Naive thymus-derived CD4-positive, alpha-beta T cell (primary cell): ENCODE measurements around the gene SIRPB1. TPM values are rescaled to one million over a fixed set of nuclear protein-coding genes. Genes with fewer than 3 reads are reported as not detected.

Experiments used
- ATAC-seq: fragments of 150-1000 bp; cut with Tn5 transposase; 2 replicates; pipeline ENCODE4 v1.10.0; 2021; ENCODE audit warnings: mild to moderate bottlenecking, moderate library complexity
- CTCF ChIA-PET: fragments of 350-600 bp; sonication (Branson Sonifier 250); formaldehyde crosslinking; loops from one replicate; lab custom pipeline; 2021; ENCODE audit warnings: antibody characterized with exemption; lab: Charles Lee
- POLR2A ChIA-PET: fragments of 350-600 bp; sonication (Branson Sonifier 250); formaldehyde crosslinking; loops from one replicate; lab custom pipeline; 2021; ENCODE audit warnings: antibody characterized with exemption, inconsistent platforms; lab: Charles Lee
- DNase-seq, 9 donors: peaks; one replicate each; pipeline versions ENCODE4 v3.0.0 to v3.0.0-alpha.2; 2020 to 2022; ENCODE audit warnings: mixed read lengths in 1 of 9
- H3K27ac ChIP-seq: one replicate; pipeline ENCODE4 v1.7.0; 2013; ENCODE audit warnings: mild to moderate bottlenecking, low read depth, low read length, moderate library complexity
- H3K27me3 ChIP-seq, 2 donors: one replicate each; pipeline ENCODE4 v1.7.0; 2013; ENCODE audit warnings: low read length in 2 of 2, mild to moderate bottlenecking in 2 of 2, moderate library complexity in 2 of 2; ENCODE audit not compliant: control insufficient read depth in 2 of 2, insufficient read depth in 2 of 2
- H3K36me3 ChIP-seq, 3 experiments: 1 replicate in 2 of 3; 2 replicates in 1 of 3; pipeline ENCODE4 v1.7.0; 2013; ENCODE audit warnings: low read length in 3 of 3, mild to moderate bottlenecking in 3 of 3, moderate library complexity in 1 of 3; ENCODE audit not compliant: insufficient read depth in 3 of 3, control insufficient read depth in 2 of 3
- H3K4me1 ChIP-seq, 2 donors: one replicate each; pipeline ENCODE4 v1.7.0; 2013; ENCODE audit warnings: low read length in 2 of 2, mild to moderate bottlenecking in 2 of 2, moderate library complexity in 1 of 2; ENCODE audit not compliant: control insufficient read depth in 2 of 2, insufficient read depth in 2 of 2
- H3K4me3 ChIP-seq: 2 replicates; pipeline ENCODE4 v1.7.0; 2013; ENCODE audit warnings: mild to moderate bottlenecking, low read length
- H3K9me3 ChIP-seq, 3 experiments: 1 replicate in 2 of 3; 2 replicates in 1 of 3; pipeline ENCODE4 v1.7.0; 2013; ENCODE audit warnings: low read length in 3 of 3; ENCODE audit not compliant: control insufficient read depth in 2 of 3
- H3K27ac Mint-ChIP-seq, 9 donors: one replicate each; pipeline ENCODE4 v1.8.0; 2020 to 2022; ENCODE audit warnings: mixed read lengths in 9 of 9, mild to moderate bottlenecking in 8 of 9, moderate library complexity in 5 of 9, inconsistent platforms in 2 of 9
- H3K27me3 Mint-ChIP-seq, 5 donors: one replicate each; pipeline ENCODE4 v1.8.0; 2021 to 2022; ENCODE audit warnings: mixed read lengths in 5 of 5, mild to moderate bottlenecking in 1 of 5
- H3K36me3 Mint-ChIP-seq, 5 donors: one replicate each; pipeline ENCODE4 v1.8.0; 2020 to 2022; ENCODE audit warnings: mixed read lengths in 5 of 5, mild to moderate bottlenecking in 3 of 5, inconsistent platforms in 1 of 5
- H3K4me1 Mint-ChIP-seq, 7 donors: one replicate each; pipeline ENCODE4 v1.8.0; 2020 to 2022; ENCODE audit warnings: mixed read lengths in 7 of 7, mild to moderate bottlenecking in 3 of 7, inconsistent platforms in 1 of 7
- H3K4me3 Mint-ChIP-seq, 10 donors: one replicate each; pipeline ENCODE4 v1.8.0; 2020 to 2022; ENCODE audit warnings: mild to moderate bottlenecking in 10 of 10, mixed read lengths in 10 of 10, moderate library complexity in 6 of 10, inconsistent platforms in 2 of 10
- H3K9me3 Mint-ChIP-seq, 11 donors: one replicate each; pipeline ENCODE4 v1.8.0; 2020 to 2022; ENCODE audit warnings: mixed read lengths in 11 of 11, mild to moderate bottlenecking in 4 of 11, inconsistent platforms in 1 of 11, moderate library complexity in 1 of 11
- intact Hi-C, 2 donors: fragments of 100-400 bp; cut with micrococcal nuclease; formaldehyde crosslinking; loops; one replicate each; pipeline ENCODE4 v1.15.1; 2023
- polyA plus RNA-seq, 2 donors: library from polyadenylated mRNA; unstranded; fragments of 300-500 nt; fragmentation: Illumina TruSeq; gene quantifications; one replicate each; pipeline ENCODE4 v1.2.3, GENCODE V29; 2021
- total RNA-seq, 6 experiments: library from RNA in 5 of 6; stranded (reverse) in 5 of 6; gene quantifications; 1 replicate in 5 of 6; 2 replicates in 1 of 6; pipeline ENCODE4 v1.2.3 and lab custom pipeline; 2021 to 2026

The SIRPB1 gene
- 10 to 100 TPM in 3 of 5 experiments, 1 to 10 TPM in 2; 4.6 to 28.2 (median 11.9) TPM for total RNA-seq
- 1 to 10 TPM; 2.2 to 7.9 TPM for polyA plus RNA-seq
- 1.9 reads per million, percentile 8 among the genes with 10 or more reads in this experiment for total RNA-seq (lab: John Stamatoyannopoulos, UW)

DNA sequence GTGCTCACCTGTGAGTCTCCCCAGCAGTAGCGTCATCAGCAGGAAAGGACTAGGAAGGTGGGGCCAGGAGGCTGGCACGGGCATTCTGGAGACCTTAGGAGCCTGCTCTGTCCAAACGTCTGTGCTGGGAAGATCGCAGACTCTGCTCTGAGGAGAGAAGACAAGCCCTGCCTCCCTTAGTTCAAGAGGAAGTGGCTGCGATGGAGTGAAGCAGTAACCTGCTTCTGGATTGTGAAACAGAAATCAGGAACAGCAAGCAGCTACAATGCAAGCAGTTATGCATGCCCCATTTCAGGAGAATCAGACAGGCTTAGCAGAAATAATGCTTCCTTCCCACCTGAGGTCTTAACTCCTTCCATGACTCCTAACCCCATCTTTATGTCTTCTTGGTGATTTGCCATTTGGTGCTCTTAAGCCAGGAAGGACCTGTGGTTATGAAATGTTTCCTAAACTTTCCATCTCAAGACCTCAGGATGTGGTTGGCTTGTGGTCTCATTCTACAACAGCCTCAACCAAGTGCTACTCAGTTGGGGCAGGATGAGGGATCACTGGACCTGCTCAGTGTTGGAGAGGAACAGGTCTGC lies at the start of gene SIRPB1:
TSS of gene SIRPB1 (minus strand) at position 149 of the 584 bp plus-strand sequence. CDS start at position 84, 65 bp downstream.
- Histone ChIP-seq H3K4me1 (peaks cover 31 to 42% of the 10 kb centered on the region in 2 donors), H3K27me3 (no peaks in the 10 kb centered on the region), H3K9me3 (no peaks in the 10 kb centered on the region), H3K4me3 (no peak within 1 kb of the TSS), H3K27ac (peak within 1 kb of the TSS; percentile 58), H3K36me3 (no peaks in the 10 kb centered on the region)
- Mint-ChIP-seq H3K27ac (peak within 1 kb of the TSS in 8 of 9 donors; percentile 1 to 83 (median 77)), H3K4me1 (peaks cover 52 to 74% (median 64%) of the 10 kb centered on the region in 7 donors), H3K27me3 (no peaks in the 10 kb centered on the region), H3K9me3 (peaks cover 0 to 12% (median 3%) of the 10 kb centered on the region in 11 donors), H3K4me3 (peak within 1 kb of the TSS; percentile 28 to 80 (median 50)), H3K36me3 (peaks cover 9 to 39% (median 28%) of the 10 kb centered on the region in 5 donors)
- intact Hi-C loops = no loop called here
- CTCF ChIA-PET = interaction anchor here (1.4 kb wide), 1 partner anchor 114 kb away, joined by 8 read pairs; no protein-coding TSS in a partner anchor
- ATAC-seq = peak; percentile 67
- DNase-seq = peak in 2 of 9 donors; percentile 16 to 20
- POLR2A ChIA-PET = no interaction called here

DNA sequence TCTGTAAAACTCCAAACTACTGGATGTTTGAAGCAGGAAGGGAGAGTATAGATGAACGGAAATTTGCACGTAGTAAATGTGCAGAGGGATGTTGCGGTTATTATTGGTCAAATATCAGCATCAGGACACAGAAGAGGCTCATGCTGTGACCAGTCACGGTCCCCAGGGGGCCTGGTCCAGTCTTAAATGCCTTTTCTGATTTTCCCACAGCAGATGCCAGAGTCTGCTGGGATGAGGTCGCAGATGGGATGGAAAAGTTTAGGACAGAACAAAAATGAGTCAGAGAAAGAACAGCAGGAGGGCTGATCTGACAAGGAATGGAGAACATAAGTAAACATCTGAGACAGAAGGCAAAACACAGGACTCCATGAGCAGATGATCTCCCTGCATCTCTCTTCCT lies 49.5 kb upstream of the SIRPB1 start:
- ChIA-PET POLR2A (interaction anchor here (0.6 to 3.2 kb wide), 5 partner anchors 9 to 338 kb away, joined by 3 to 15 read pairs (median 5); partner anchors contain the start of gene SIRPG), CTCF (interaction anchor here (2.3 kb wide), 1 partner anchor 65 kb away, joined by 6 read pairs; no protein-coding TSS in a partner anchor)
- intact Hi-C loops = loop anchor here in 1 of 2 donors (5.0 kb wide), 1 partner anchor 202 kb away; the partner anchor contains the start of gene NSFL1C
- Histone ChIP-seq H3K27ac (peak overlapping the region; percentile 48), H3K4me1 (peaks cover 66 to 73% of the 10 kb centered on the region in 2 donors), H3K36me3 (no peaks in the 10 kb centered on the region), H3K4me3 (no peak overlapping the region), H3K27me3 (no peaks in the 10 kb centered on the region), H3K9me3 (no peaks in the 10 kb centered on the region)
- Mint-ChIP-seq H3K4me3 (peak overlapping the region in 1 of 10 donors; percentile 39), H3K36me3 (peaks cover 13 to 44% (median 30%) of the 10 kb centered on the region in 5 donors), H3K27me3 (no peaks in the 10 kb centered on the region), H3K27ac (peak overlapping the region; percentile 56 to 97 (median 92)), H3K4me1 (peaks cover 59 to 100% (median 92%) of the 10 kb centered on the region in 7 donors), H3K9me3 (peaks cover 0 to 10% (median 0%) of the 10 kb centered on the region in 11 donors)
- DNase-seq (no peak), ATAC-seq (no peak)

DNA sequence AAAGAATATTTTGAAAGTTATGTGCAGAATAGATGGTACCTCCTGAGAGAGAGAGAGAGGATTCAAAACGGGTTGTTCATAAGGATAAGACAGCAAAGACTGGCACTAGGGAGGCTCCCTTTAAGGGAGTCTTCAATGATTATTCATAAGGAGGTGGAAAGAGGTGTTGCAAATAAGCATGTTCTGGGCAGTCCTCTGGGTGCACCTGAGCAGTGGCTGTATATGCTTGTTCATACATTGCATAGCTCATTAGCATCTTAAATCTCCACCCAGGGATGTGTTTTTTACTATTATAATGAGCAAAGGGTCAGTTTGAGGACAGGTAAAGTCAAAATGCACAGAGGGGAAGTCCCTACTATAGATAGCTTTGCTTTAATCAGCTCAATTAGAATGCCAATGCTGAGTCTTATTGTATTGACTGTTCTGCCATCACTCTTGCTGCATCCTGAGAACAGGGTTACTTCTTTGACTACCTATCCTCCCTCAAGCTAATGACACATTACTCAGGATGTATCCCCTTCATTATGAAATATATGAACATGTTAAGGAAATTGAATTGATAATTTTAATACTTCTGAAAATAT lies 47.8 kb upstream of the SIRPB1 start:
- ChIA-PET POLR2A (interaction anchor here (0.6 to 14.2 kb wide), 6 partner anchors 9 to 37 kb away, joined by 3 to 171 read pairs (median 3); partner anchors contain the start of gene SIRPG), CTCF (interaction anchor here (0.6 to 1.1 kb wide), 4 partner anchors 8 to 64 kb away, joined by 3 to 4 read pairs (median 3); no protein-coding TSS in a partner anchor)
- Mint-ChIP-seq H3K9me3 (peaks cover 0 to 10% (median 0%) of the 10 kb centered on the region in 11 donors), H3K27ac (peak overlapping the region; percentile 6 to 97 (median 86)), H3K36me3 (peaks cover 13 to 51% (median 30%) of the 10 kb centered on the region in 5 donors), H3K27me3 (no peaks in the 10 kb centered on the region), H3K4me3 (peak overlapping the region in 7 of 10 donors; percentile 5 to 96 (median 37)), H3K4me1 (peaks cover 65 to 100% (median 92%) of the 10 kb centered on the region in 7 donors)
- ATAC-seq (no peak), DNase-seq (no peak)
- peak overlapping the region; percentile 55 for H3K27ac ChIP-seq
- intact Hi-C loops = loop anchor here in 1 of 2 donors (5.0 kb wide), 1 partner anchor 200 kb away; the partner anchor contains the start of gene NSFL1C
- H3K27me3 ChIP-seq = no peaks in the 10 kb centered on the region
- H3K36me3 ChIP-seq = no peaks in the 10 kb centered on the region
- no peak overlapping the region for H3K4me3 ChIP-seq
- peaks cover 62 to 70% of the 10 kb centered on the region in 2 donors for H3K4me1 ChIP-seq
- no peaks in the 10 kb centered on the region for H3K9me3 ChIP-seq

DNA sequence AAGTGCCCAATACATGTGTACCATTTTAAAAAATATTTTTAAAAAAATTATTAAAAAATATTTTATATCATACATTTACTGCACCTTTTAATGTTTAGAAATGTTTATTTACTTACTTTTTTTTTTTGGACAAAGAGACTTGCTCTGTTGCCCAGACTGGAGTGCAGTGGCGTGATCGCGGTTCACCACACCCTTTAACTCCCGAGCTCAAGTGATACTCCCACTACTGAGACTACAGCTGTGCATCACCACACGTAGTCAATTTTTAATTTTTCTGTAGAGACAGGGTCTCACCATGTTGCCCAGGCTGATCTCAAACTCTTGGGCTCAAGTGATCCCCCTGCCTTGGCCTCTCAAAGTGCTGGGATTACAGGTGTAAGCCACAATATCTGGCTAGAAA lies 47.0 kb upstream of the SIRPB1 start:
- Mint-ChIP-seq H3K4me1 (peaks cover 68 to 100% (median 92%) of the 10 kb centered on the region in 7 donors), H3K27me3 (no peaks in the 10 kb centered on the region), H3K9me3 (peaks cover 0 to 7% (median 0%) of the 10 kb centered on the region in 11 donors), H3K4me3 (peak overlapping the region in 5 of 10 donors; percentile 1 to 96 (median 37)), H3K36me3 (peaks cover 13 to 46% (median 29%) of the 10 kb centered on the region in 5 donors), H3K27ac (peak overlapping the region; percentile 29 to 97 (median 89))
- no peaks in the 10 kb centered on the region for H3K27me3 ChIP-seq
- H3K36me3 ChIP-seq = no peaks in the 10 kb centered on the region
- ChIA-PET POLR2A (interaction anchor here (0.7 to 14.2 kb wide), 6 partner anchors 11 to 44 kb away, joined by 3 to 171 read pairs (median 23); partner anchors contain the start of gene SIRPG), CTCF (interaction anchor here (3.1 to 4.1 kb wide), 2 partner anchors 10 to 68 kb away, joined by 21 to 27 read pairs; no protein-coding TSS in a partner anchor)
- intact Hi-C loops = loop anchor here in 1 of 2 donors (5.0 kb wide), 1 partner anchor 200 kb away; the partner anchor contains the start of gene NSFL1C
- H3K9me3 ChIP-seq = no peaks in the 10 kb centered on the region
- ATAC-seq (no peak), DNase-seq (no peak)
- H3K27ac ChIP-seq = peak overlapping the region; percentile 55
- no peak overlapping the region for H3K4me3 ChIP-seq
- H3K4me1 ChIP-seq = peaks cover 62 to 70% of the 10 kb centered on the region in 2 donors

DNA sequence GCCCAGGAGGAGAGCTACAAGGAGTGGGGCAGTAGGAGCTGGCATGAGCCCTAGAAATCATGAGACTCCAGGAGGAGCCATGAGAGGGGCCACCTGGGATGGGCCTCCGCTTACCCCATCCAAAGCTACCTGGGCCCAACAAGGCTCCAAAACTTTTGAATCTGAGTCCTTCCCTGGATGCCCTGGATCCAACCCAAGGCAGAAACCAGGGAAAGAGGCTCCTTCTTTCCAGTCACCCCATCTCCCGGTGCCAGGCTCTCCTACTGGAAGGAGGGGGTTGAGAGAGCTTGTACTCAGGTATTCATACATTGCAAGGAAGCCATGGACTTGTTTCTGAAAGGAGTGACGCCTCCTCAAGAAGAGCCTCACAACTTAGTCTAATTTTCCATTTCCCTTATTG lies 45.5 kb upstream of the SIRPB1 start:
- ATAC-seq = no peak
- Mint-ChIP-seq H3K4me3 (peak overlapping the region; percentile 69 to 96 (median 84)), H3K27me3 (no peaks in the 10 kb centered on the region), H3K9me3 (no peaks in the 10 kb centered on the region), H3K27ac (peak overlapping the region; percentile 70 to 98 (median 91)), H3K4me1 (peaks cover 73 to 100% (median 92%) of the 10 kb centered on the region in 7 donors), H3K36me3 (peaks cover 4 to 38% (median 17%) of the 10 kb centered on the region in 5 donors)
- Histone ChIP-seq H3K27me3 (no peaks in the 10 kb centered on the region), H3K9me3 (no peaks in the 10 kb centered on the region), H3K36me3 (no peaks in the 10 kb centered on the region), H3K4me3 (peak overlapping the region; percentile 57), H3K4me1 (peaks cover 69 to 76% of the 10 kb centered on the region in 2 donors), H3K27ac (peak overlapping the region; percentile 70)
- intact Hi-C loops = loop anchor here (1.0 to 5.0 kb wide), 6 partner anchors 8 to 198 kb away; partner anchors contain the start of genes NSFL1C (in 1 of the 2) and SIRPG (in 1 of the 2)
- POLR2A ChIA-PET = interaction anchor here (0.6 to 14.2 kb wide), 9 partner anchors 9 to 381 kb away, joined by 3 to 171 read pairs (median 7); partner anchors contain the start of gene SIRPG
- CTCF ChIA-PET = interaction anchor here (0.6 to 4.1 kb wide), 4 partner anchors 12 to 155 kb away, joined by 5 to 27 read pairs (median 14); no protein-coding TSS in a partner anchor
- no peak for DNase-seq
